ENCODE results near the gene MACROD2. TPM values are rescaled to one million over a fixed set of nuclear protein-coding genes. Genes with fewer than 3 reads are reported as not detected.
"Not testable (repeated sequence)": the region's sequence is repeated elsewhere in the genome, so short reads cannot be mapped to it uniquely, and the experiment has no call there.

MACROD2 gene
- total RNA-seq, 2 donors from 2014 or later, result 8.3 to 21.8 TPM

GRCh38 chr20:15535863-15536262, 1540.5 kb downstream of the MACROD2 start:
- TF ChIP-seq CTCF (IDR thresholded peaks at IDR 0.05), result no peak
- TF ChIP-seq POLR2A (IDR thresholded peaks at IDR 0.05), result no peak
- Histone ChIP-seq H3K4me1 (no peaks in the 10 kb centered on the region), H3K4me3 (no peak overlapping the region), H3K36me3 (replicated peaks in 1 of 2; ENCODE audit: insufficient read depth in 1 of 2, low read depth in 2 of 2) (no peaks in the 10 kb centered on the region), H3K9me3 (no peaks in the 10 kb centered on the region), H3K27me3 (no peaks in the 10 kb centered on the region), H3K27ac (no peak overlapping the region)
- DNase-seq (no peak), ATAC-seq (no peak)
- 72 to 77% methylated on average over 3 of the region's 3 CpGs for WGBS, 2 donors
- intact Hi-C loops (cut with DNase I), result no loop called here

GRCh38 chr20:15537200-15537599, 1541.9 kb downstream of the MACROD2 start:
- 77 to 84% methylated on average over 1 of the region's 1 CpG for WGBS, 2 donors
- H3K27ac ChIP-seq; H3K27me3 ChIP-seq; intact Hi-C loops (cut with DNase I); H3K4me3 ChIP-seq; ATAC-seq; H3K36me3 ChIP-seq (replicated peaks in 1 of 2; ENCODE audit: insufficient read depth in 1 of 2, low read depth in 2 of 2); H3K9me3 ChIP-seq; H3K4me1 ChIP-seq; DNase-seq: not testable (repeated sequence)

GRCh38 chr20:15542655-15543054, 1547.3 kb downstream of the MACROD2 start:
- intact Hi-C loops (cut with DNase I), result no loop called here
- Histone ChIP-seq H3K4me1 (no peaks in the 10 kb centered on the region), H3K4me3 (no peak overlapping the region), H3K27me3 (no peaks in the 10 kb centered on the region), H3K27ac (no peak overlapping the region), H3K9me3 (no peaks in the 10 kb centered on the region), H3K36me3 (replicated peaks in 1 of 2; ENCODE audit: insufficient read depth in 1 of 2, low read depth in 2 of 2) (no peaks in the 10 kb centered on the region)
- 71 to 78% methylated on average over 5 of the region's 5 CpGs for WGBS, 2 donors
- DNase-seq (no peak), ATAC-seq (no peak)
- TF ChIP-seq POLR2A (IDR thresholded peaks at IDR 0.05) (no peak), CTCF (IDR thresholded peaks at IDR 0.05) (no peak)

- DNase-seq (no peak), ATAC-seq (no peak)
- H3K27ac ChIP-seq, result no peak overlapping the region
- no peaks in the 10 kb centered on the region for H3K36me3 ChIP-seq (replicated peaks in 1 of 2; ENCODE audit: insufficient read depth in 1 of 2, low read depth in 2 of 2)
- intact Hi-C loops (cut with DNase I), result no loop called here
- no peak overlapping the region for H3K4me3 ChIP-seq
- TF ChIP-seq CTCF (IDR thresholded peaks at IDR 0.05) (no peak), POLR2A (IDR thresholded peaks at IDR 0.05) (no peak)
- H3K27me3 ChIP-seq, result no peaks in the 10 kb centered on the region
- WGBS, 2 donors, result 60 to 70% methylated on average over 2 of the region's 2 CpGs
- no peaks in the 10 kb centered on the region for H3K4me1 ChIP-seq
- H3K9me3 ChIP-seq, result no peaks in the 10 kb centered on the region
These were observed 1549.4 kb downstream of the MACROD2 start for GRCh38 chr20:15544742-15545141.

GRCh38 chr20:15546525-15547023, 1551.3 kb downstream of the MACROD2 start:
- no peak overlapping the region for H3K27ac ChIP-seq
- no peak overlapping the region for H3K4me3 ChIP-seq
- no peak for ATAC-seq
- DNase-seq, result no peak
- H3K9me3 ChIP-seq, result no peaks in the 10 kb centered on the region
- H3K4me1 ChIP-seq, result no peaks in the 10 kb centered on the region
- 57 to 63% methylated on average over 2 of the region's 2 CpGs for WGBS, 2 donors
- H3K27me3 ChIP-seq, result no peaks in the 10 kb centered on the region
- no peaks in the 10 kb centered on the region for H3K36me3 ChIP-seq (replicated peaks in 1 of 2; ENCODE audit: insufficient read depth in 1 of 2, low read depth in 2 of 2)
- TF ChIP-seq POLR2A (IDR thresholded peaks at IDR 0.05) (no peak), CTCF (IDR thresholded peaks at IDR 0.05) (no peak)
- intact Hi-C loops (cut with DNase I), result no loop called here

Measured in body of pancreas (tissue), 4 donors.